NCI-H2171 treated with DMSO at 0.1 percent for 48 hours (cell line): Measurements from ENCODE around the gene CCBE1.
A peak's percentile ranks its signal among the peaks of the same experiment; 100 is the strongest.

Source experiments
- DNase-seq: peaks from one replicate; lab custom pipeline; 2025; lab: John Stamatoyannopoulos, UW

The CCBE1 gene

DNA sequence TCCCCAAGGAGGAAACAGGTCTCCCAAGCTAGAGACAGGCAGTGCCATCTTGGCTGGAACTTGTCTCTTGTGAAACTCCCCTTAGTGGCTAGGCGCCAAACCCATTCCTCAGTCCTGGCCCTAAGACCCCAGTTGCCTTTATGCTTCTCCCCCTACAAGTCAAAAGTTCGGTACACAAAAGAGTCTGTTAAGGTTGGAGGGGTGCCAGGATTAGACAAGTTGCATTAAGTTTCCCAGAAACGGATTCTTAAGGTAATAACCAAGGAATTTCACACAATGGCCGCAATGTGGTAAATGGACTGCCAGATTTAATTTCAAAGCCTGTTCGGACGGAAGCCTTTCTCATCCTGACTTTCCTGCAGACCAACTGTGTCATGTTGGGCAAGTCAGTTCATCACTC, 80.7 kb downstream of the CCBE1 start:
- DNase-seq, result no peak

DNA sequence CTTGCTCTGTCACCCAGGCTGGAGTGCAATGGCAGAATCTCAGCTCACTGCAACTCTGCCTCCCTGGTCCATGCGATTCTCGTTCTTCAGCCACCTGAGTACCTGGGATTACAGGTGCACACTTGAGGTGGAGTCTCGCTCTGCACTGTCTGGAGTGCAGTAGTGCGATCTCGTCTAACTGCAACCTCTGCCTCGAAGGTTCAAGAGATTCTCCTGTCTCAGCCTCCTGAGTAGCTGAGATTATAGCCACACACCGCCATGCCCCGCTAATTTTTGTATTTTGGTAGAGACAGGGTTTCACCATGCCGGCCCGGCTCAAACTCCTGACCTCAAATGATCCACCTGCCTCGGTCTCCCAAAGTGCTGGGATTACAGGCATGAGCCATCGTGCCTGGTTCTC, 83.3 kb downstream of the CCBE1 start:
- DNase-seq, result no peak

DNA sequence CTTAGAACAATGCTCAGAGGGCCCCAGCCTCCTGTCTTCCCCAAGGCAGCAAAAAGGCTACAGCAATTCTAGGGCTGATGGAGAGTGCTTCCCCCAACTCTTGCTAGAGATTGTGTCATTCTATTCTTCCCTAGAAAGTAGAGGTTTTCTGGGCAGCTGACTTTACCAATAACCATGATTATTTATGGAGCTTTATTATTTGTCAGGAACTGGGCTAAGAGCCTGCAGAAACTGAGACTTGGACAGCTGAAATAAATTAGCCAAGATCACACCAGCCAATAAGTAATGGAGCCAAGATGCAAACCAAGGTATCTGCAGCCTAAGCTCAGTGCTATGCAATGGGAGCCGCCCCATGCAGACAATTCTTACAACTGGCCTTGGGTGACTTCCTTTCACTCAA, 84.8 kb downstream of the CCBE1 start:
- no peak for DNase-seq

DNA sequence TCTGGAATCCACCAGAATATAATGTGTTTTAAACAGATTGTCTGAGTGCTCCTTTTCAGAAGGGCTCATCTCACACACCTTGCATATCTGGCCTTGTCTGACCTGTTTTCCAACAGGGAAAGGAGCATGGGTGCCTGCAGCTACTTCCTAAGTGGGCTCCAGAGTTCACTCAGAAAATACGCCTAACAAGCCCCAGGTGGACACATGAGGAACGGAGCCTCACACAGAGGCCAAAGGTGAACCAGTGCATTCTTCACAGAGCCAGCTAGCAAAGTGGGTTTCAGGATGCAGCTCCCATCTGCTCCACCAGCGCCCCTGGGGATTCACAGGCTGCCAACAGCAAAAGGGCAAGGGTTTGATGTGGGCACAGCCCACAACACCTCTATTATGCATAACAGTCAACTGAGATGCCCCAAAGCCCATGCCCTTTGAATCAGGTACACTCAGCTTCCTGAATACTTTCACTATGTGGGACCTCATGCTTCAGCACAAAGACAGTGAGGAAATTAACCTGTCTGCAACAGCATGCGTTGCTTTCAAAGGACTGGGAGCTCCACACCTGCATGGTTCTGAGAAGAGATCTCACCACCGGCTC, 86.6 kb downstream of the CCBE1 start:
- DNase-seq, result peak; percentile 76

DNA sequence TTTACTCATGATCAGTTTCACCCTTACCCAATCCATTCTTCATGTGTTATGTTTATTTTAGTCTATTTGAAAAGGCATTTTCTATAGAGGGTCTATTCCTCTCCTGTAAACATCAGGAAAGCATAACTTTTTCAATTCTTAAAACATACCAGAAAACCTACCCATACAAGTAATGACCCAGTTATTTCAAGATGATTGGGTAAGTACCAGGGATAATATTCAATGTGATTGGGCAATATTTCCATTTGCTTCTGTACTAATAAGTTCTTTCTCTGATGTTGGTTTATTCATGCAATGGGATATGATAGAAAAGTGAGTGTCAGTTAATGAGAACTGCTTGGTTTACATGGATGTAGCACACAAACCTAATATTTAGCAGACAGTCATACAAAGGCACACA, 87.6 kb downstream of the CCBE1 start:
- no peak for DNase-seq

DNA sequence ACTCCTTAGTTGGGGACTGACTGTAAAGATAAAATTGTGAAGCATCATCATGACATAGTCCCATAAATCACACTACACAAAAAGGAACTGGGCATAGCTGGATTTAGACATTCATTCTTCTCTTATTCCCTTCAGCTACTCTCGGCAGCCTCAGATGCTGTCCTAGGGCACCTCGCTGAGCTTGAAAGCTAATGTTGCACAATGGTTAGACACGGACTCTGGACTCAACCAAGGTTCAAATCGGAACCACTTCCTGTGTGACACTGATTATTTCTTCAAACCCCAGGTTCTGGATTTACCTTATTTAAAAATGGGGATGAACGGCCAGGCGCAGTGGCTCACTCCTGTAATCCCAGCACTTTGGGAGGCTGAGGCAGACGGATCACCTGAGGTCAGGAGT, 89.8 kb downstream of the CCBE1 start:
- DNase-seq, result no peak

DNA sequence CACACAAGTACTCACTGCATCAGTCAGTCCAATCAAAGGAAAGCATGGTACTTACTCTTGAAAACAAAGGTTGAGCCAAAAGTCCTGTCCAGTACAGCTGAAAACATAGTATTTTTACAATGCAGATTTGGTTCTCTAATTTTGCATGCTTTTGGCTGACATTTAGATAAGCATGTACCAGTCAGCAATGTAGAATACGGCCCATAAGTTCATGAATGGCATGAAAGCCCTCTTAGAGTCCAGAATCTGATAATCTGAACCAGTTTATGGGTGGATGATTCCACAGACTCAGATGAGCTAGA, 90.2 kb downstream of the CCBE1 start:
- no peak for DNase-seq

DNA sequence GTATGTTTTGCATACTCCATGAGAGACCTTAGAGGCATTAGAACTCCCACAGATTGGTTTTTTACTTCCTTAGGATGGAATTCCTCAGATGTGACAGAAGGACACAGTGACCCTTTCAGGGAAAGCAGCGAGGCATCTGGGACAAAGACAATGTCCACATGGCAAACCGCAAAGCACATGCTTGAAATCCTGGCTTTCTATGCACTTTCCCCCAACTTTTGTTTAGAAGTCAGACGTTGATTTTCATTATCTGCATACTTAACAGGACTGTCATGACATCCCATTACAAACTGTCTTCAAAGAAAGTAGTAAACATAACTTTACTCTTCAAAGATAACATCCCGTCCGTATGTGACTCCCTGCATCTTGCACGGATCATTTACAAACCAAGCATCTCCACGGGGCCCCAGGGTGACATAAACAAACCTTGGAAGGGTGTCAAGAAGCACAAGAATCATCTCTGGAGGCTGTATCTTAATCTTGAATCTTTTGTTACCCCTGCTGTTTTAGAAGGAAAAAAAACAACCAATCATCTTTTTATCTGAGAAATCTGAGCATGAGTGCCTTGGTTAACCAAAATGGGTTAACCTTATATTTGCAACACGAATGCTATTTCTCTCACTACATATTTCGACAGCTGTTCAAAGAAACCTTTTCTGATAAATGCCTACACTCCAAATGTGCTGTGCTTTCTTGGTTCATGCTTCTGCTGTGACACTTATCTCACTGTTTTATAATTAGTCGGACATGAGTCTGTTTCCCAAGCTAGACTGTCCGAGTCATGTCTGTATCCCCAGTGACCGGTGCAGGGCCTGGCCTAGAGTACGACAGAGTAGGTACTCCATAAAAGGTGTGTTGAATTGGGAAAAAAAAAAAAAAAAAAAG, 90.8 kb downstream of the CCBE1 start:
- peak; percentile 55 for DNase-seq

DNA sequence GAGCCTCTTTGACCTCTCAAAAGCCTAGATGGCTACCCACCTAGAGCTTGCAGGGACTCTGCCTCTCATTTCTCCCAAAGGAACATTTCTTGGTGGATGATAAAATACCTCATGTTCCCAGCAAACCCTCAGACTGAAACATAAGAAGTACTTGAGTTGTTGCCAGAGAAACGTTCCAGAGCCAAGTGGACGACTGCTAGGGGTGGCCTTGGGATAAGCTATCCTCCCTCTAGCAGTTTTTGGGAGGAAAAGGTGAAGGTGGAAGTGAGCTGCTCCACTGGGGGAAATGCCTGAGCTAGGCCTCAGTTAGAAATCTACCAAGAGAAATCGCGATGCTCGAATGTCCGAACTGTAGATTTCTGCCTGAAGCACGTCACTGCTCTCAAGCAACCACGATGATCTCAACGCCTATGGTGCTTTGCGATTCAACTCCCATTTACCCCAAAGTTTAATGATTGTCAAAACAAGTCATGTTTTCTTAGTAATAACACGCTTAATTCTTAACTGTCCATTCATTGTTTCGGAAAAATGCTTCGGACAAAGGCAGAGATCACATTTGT, 91.5 kb downstream of the CCBE1 start:
- no peak for DNase-seq

DNA sequence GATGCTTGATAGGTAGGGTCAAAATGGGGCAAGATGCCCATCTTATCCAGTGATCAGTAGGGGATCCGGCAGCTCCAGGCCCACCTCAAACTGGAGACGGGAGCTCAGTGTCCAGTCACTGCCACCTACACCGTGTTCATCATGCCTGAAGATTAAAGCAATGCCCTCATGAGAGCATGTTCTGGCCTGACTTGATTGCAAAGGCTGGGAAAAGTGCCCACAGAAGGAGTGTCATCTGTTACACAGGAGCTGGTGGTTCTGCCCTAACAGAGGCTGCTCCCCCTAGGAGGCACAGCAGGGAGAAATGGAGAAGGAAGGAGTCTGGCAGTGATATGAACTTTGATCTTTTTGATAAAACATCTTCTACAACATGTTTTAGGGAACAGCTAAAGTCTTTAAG, 92.3 kb downstream of the CCBE1 start:
- DNase-seq, result peak; percentile 46

DNA sequence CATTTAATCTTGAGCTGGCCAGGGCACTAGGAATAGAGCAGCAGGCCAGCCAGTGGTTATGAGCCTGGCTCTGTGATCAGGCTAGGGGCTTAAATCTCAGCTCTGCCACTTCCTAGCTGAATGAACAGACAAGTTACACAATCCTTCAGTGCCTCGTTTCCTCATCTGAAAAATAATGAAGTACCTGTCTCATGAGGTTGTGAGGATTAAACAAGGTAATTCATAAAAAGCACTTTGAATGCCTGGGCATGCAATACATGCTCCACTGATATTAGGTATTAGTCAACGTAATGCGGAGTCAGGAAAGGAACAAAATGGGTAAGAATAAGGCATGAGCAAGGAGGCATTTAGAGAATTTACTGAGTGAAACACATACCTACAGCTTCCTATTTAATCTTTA, 100.2 kb downstream of the CCBE1 start:
- no peak for DNase-seq

DNA sequence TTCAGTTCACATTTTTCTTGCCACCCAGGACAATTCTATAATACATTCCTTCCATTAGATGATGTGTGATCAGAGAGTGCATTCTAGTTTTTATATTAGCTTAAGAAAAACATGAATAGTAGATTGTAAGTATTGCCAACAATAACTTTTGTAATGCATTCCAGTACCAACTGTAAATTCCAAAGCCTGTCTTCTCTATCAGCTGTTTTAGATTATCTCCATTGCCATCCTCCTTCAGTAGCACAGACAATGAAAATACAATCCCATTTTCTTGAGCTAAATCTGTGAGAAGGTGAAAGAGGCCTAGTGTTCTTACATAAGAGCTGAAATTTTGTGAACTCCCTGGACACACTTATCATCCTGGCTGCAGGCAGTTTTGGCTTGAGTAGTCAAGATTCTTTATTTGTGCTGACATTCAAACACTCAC, 103.9 kb downstream of the CCBE1 start:
- no peak for DNase-seq

DNA sequence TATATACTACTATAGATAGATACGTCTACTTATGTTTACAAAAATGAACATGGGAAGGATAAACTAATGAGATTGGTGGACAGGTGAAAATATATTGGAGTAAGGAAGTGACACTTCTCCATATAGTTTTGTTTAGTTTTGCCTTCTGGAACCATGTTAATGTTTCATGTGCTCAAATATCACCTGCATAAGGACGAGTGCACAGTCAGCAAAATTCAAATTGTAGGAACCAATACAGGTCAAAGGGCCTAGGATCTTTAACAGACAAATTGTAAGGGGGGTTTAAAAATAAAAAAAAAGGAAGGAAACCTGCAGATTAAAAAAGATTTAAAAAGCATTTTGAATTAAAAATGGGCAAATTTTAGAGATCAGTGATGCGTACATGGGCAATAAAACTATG, 104.6 kb downstream of the CCBE1 start:
- DNase-seq, result no peak

DNA sequence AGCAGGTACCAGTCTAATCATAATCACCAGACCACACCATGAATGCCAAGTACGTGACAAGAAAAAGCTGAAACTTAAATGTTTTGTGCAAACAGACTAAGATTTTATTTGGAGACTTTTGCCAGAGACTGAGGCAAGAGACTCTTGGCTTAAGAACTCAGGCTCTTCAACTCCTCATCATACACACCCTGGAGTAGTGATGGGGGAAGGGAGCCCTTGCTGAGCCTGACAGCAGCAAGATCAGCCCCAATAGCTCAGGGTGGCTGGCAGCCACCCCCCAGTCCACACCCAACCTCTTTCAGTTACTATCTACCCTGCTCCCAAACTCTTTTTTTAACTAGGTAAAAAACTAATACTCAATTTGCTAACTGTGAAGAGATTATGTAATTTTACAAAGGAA, 114.8 kb downstream of the CCBE1 start:
- no peak for DNase-seq

DNA sequence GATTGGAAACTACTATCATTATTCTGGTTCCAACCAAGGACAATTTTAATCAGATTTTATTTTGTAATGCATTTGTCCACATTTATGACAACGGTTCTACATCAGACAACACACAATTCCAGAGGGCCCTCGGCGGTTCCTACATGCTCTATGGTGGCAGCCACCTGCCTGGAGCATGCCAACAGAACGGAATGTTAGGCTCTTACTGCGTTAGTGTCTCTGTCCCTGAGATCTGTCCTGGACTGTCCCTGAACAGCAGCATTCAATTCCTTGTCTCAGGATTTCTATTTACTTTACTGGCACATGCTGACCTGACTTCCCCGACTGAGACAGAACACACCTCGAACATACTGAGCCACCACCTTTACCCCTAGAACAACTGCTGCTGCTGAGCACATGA, 117.7 kb downstream of the CCBE1 start:
- no peak for DNase-seq

DNA sequence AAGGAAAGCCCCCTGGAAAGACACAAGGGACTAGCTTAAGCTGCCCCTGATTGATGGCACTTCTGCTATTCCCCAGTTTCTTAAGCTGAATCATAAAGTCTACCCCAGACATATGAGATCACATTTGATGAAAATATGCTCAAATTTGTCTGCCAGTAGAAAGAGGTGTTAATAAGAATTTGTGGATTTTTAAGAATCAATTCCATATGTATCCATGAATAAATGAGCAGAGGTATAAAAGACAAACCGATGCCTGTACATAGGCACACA, 119.9 kb downstream of the CCBE1 start:
- no peak for DNase-seq

DNA sequence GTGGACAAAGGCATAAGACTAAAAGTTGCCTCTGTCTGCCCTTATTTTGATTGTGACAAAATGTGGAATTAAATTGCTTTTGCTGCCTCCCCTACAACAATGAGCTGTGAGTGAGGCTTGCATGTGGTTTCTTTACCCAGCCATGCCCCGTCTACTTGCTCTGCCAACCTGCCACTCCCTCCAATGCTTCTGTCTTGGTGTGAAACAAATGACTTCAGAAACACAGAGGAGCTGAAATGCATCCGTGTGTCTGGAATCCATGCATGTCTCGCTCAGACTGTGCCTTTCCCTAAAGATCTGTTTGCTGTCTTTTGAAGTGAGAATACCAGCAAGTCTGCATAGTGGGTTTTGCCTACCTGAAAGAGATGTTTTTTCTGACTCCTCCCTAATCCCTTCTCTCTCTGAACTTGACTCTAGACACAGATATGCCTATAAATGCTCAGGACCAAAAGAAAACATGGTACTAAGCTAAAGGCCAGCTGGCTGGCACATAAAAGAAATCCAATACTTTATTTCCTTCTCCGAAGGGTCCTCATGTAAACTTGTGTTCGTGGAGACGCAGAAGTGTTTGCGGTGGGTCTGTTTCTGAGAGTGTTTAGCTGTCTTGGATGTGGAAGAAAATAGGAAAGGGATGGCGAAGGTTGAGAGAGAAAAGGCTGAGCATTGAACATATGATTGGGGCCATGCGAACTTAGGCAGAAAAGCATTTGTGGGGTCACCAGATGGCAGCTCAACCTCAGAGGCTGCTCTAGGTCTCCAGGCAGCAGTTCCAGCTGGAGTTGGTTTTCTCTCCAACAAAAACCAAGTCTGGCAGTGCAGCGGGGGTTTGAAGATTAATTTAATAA, 120.5 kb downstream of the CCBE1 start:
- DNase-seq, result peak; percentile 89

DNA sequence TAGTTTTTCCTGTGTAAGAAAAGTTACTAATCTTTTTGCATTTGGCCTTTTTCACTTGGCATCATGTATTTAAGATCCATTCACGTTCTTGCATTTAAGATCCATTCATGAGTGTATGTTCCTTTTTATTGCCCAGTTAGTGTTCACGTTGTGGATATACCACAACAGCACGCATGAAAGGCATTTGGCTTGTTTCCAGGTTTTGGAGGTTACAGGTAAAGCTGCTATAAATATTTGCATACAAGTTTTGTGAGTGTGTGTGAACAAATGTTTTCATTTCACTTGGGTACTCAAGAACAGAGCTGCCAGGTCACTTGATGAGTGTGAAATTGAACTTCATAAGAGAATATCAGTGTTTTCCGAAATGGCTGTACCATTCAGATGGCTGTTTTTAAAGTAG, 121.2 kb downstream of the CCBE1 start:
- DNase-seq, result peak; percentile 28

DNA sequence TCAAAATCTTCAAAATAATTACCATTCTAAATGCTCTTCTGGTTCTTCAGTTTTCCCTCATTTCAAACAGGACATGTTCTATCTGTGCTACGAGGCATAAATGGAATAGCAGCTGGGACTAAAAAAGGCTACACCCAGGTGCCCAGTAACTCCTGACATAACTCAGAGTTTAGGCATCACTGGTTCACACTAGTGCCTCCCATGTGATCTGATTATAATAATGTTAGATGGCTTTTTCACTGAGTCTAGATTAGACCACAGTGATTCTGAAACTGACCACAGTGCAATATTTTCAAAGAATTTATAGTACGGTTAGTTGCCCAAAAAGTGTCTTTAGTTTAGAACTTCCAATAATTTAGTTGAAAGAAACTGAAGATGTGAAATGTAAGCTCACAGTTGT, 123.3 kb downstream of the CCBE1 start:
- no peak for DNase-seq

DNA sequence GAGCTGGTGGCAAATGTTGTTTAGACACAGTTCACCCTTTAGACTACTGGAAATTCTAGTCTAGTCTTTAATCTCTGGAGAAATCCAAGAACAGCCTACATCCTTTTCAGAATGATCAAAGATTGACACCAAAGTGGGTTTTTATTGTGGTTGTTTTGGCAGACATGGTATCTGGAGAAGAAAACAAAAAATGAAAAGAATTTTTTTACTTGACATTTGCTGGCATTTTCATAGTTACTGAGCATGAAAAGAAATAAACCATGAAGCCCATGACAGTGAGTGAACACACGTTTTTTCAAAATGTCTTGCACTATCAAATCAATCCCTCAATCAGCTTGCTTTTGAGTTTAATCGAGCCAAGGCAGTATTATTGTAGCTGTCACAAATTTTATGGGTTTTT, 125.3 kb downstream of the CCBE1 start:
- DNase-seq, result no peak

DNA sequence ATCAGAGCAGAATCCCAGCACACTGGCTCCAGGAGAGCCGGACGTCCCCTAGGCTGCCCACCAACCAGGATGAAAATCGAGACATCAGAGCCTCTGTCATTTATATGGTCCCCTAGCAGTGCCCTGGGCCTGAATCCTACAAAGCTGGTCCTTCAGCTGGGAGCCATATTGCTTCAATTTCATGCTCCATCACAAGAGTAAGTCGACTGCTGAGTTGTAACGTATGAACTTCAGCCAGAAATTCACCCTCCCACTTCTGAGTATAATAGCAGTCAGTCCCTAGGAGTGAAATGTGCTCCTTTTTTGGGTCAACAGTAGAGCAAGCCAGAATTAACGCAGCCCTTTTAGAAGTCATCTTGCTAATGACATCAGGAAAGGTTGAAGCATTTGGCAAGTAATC, 126.4 kb downstream of the CCBE1 start:
- no peak for DNase-seq

DNA sequence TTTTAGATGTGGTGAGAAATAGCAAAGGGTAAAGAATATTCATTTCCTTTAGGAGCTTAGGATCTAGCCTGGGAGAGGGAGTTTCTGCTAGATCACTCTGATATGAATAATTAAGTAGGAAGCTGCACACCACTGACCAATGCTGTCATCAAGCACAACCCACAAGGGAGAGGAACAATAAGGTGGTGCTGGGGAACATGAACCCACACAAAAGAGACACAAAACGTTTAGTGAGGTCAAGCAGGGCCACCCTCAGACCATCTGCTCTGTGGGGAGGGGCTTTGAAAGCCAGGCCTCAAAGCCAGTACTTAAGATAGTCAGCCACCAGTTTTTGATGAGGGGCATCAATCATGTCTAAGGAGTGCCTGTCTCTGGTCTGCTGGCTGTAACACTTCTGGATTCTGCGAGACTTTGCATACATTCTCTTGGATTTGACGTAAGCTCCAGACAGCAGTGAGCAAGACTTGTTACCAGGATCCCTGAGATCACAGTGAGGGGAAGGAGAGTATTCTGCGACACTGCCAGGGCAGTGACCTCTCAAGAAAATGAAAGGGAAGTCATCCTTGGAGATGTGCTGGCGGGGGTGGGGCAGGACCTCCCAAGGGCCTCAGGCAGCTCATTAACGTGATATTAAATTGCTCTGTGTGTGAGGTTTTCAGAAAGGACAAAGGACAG, 127.0 kb downstream of the CCBE1 start:
- no peak for DNase-seq
